RWPE1 (cell line): Measurements from ENCODE around the gene SNCG.

Experiments
- CTCF ChIA-PET: fragments of 350-600 bp; sonication (Branson Sonifier 250); formaldehyde crosslinking; extraction: SDS; loops from one replicate; lab custom pipeline; 2021; lab: Yijun Ruan, JAX
- POLR2A ChIA-PET: fragments of 400-600 bp; formaldehyde crosslinking; extraction: SDS; loops from one replicate; lab custom pipeline; 2020; ENCODE audit warnings: antibody characterized with exemption; ENCODE audit not compliant: low non-redundant PET; lab: Yijun Ruan, JAX
- DNase-seq: peaks from one replicate; pipeline ENCODE4 v3.0.0; 2012; ENCODE audit warnings: low spot score
- H3K27ac ChIP-seq: fragments of 450-650 bp; 2 replicates; pipeline ENCODE4 v1.5.1; 2017
- TF ChIP-seq, protein P1 (sequence below): fragments of 450-650 bp; conservative IDR thresholded peaks from 2 replicates; pipeline ENCODE4 v1.5.1; 2017; ENCODE audit warnings: low read depth, mild to moderate bottlenecking

SNCG gene

DNA sequence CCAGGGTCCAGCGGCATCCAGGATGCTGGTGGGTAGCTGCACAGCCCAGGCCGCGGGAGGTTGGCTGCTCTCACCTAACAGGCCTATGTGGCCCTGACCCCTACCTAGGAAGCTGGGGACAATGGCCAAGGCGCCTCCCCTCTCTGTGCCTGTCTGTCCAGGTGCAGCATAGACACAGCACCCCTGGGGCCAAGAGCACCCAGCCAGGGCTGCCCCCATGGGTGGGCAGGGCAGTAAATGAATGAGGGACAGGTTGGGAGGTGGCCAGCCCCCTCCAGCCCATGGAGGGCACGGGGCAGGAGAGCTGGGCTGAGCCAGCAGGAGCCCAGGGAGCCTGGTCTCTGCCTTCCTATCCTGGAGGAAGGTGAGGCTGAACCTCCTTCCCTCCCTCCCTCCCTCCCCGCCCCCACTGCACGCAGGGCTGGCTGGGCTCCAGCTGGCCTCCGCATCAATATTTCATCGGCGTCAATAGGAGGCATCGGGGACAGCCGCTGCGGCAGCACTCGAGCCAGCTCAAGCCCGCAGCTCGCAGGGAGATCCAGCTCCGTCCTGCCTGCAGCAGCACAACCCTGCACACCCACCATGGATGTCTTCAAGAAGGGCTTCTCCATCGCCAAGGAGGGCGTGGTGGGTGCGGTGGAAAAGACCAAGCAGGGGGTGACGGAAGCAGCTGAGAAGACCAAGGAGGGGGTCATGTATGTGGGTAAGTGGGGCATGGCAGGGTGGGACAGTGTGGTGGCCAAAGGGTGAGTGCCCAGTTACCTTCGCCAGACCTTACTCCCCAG is at the start of gene SNCG:
Gene SNCG (plus strand): TSS at position 484 of the 785 bp plus-strand sequence. CDS start 99 bp downstream, at position 583.
- ChIA-PET POLR2A (interaction anchor here (0.7 to 1.7 kb wide), 4 partner anchors 10 to 201 kb away, joined by 3 to 18 read pairs (median 4); partner anchors contain the start of gene ADIRF), CTCF (interaction anchor here (0.6 to 2.7 kb wide), 4 partner anchors 9 to 20 kb away, joined by 5 to 23 read pairs (median 8); no protein-coding TSS in a partner anchor)
- TF ChIP-seq, protein P1, sequence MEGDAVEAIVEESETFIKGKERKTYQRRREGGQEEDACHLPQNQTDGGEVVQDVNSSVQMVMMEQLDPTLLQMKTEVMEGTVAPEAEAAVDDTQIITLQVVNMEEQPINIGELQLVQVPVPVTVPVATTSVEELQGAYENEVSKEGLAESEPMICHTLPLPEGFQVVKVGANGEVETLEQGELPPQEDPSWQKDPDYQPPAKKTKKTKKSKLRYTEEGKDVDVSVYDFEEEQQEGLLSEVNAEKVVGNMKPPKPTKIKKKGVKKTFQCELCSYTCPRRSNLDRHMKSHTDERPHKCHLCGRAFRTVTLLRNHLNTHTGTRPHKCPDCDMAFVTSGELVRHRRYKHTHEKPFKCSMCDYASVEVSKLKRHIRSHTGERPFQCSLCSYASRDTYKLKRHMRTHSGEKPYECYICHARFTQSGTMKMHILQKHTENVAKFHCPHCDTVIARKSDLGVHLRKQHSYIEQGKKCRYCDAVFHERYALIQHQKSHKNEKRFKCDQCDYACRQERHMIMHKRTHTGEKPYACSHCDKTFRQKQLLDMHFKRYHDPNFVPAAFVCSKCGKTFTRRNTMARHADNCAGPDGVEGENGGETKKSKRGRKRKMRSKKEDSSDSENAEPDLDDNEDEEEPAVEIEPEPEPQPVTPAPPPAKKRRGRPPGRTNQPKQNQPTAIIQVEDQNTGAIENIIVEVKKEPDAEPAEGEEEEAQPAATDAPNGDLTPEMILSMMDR: no peak
- H3K27ac ChIP-seq: peak within 1 kb of the TSS; percentile 83
- DNase-seq: peak; percentile 51

DNA sequence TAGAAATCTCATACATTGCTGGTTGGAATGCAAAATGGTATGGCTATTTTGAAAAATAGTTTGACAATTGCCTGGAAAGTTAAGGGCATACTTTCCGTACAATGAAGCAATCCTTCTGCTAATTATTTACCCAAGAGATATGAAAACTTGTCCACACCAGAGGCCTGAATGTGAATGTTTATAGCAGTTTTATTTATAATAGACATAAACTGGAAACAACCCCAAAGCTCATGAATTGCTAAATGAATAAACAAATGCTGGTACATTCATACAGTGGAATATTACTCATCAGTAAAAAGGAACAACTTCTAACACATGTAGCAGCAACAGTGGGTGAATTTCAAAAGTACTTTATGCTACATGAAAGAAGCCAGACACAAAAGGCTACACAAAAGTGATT is 43.7 kb upstream of the SNCG start:
- ChIA-PET CTCF (interaction anchor here (0.7 kb wide), 1 partner anchor 16 kb away, joined by 3 read pairs; no protein-coding TSS in a partner anchor), POLR2A (no interaction called here)
- no peak overlapping the region for H3K27ac ChIP-seq
- TF ChIP-seq, protein P1: no peak
- no peak for DNase-seq

DNA sequence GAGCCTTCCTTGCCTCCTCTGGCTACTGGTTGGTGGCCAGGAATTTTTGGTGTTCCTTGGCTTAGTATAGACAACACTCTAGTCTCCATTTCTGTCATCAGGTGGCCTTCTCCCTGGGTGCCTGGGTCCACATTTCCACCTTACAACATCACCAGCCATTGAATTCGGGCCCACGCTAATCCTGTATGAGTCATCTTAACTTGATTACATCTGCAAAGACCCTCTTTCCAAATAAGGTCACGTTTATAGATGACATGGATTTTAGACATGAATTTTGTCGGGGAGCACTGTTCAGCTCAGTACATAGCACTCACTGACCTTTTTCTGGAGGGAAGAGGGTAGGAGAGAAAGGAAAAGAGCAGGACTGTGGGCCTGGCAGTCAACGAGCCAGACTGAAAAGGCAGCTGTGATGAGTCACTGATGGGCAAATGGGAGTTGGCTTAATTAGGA is 40.4 kb upstream of the SNCG start:
- ChIA-PET POLR2A (no interaction called here), CTCF (no interaction called here)
- TF ChIP-seq, protein P1: no peak
- no peak overlapping the region for H3K27ac ChIP-seq
- DNase-seq: peak; percentile 31

DNA sequence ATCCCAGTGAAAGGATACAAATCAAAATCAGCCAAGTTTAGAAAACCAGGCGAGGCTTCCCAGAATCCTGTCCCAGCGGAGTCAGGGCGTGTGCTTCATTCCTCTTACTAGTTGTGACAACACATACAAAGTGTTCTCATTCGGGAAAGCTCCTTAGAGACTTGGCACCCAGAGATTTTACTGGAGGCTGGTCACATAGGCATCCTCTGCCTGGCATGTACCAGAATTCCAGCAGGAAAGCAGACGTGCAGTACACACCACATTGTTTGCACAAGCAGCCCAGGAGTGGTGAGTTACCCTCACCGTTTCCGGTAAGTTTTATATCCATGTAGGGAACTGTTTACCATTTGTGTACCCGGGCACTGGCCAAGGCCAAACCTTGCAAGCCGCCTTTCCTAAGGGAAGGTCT is 35.8 kb upstream of the SNCG start:
- CTCF ChIA-PET: no interaction called here

GRCh38 chr10:86929468-86930380 is 28.7 kb upstream of the SNCG start:
- CTCF ChIA-PET: no interaction called here
- TF ChIP-seq, protein P1: no peak
- no peak for DNase-seq
- no peak overlapping the region for H3K27ac ChIP-seq
- POLR2A ChIA-PET: no interaction called here

More for the DNA sequence above, 35.8 kb upstream of the SNCG start:
- 0 out of 2 replicates have a peak overlapping the region, but pooled peaks have one; percentile 6 for H3K27ac ChIP-seq
- POLR2A ChIA-PET: no interaction called here
- no peak for DNase-seq
- TF ChIP-seq, protein P1: no peak

DNA sequence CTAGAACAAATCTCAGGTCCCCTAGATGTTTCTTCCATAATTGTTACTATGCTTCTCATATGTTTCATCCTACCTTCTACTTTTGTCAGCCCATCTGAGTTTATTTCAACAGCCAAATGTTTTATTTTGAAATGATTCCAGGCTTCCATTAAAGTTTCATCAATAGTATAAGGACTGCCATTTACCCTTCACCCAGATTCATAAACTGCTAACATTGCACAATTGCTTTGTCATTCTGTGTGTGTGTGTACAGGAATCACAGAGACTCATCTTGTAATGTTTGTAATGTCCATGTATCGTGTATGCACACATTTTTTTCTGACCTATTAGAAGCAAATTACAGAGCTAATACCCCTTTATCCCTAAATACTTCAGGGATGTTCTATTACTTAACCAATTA is 26.5 kb upstream of the SNCG start:
- H3K27ac ChIP-seq: no peak overlapping the region
- DNase-seq: no peak
- TF ChIP-seq, protein P1: no peak
- ChIA-PET CTCF (no interaction called here), POLR2A (no interaction called here)
